IPS DF 4.7 (cell line): Measurements from ENCODE around the gene SLC25A25.
"Not testable (repeated sequence)": the region's sequence is repeated elsewhere in the genome, so short reads cannot be mapped to it uniquely, and the experiment has no call there.

Source experiments
- DNase-seq: peaks from one replicate; pipeline ENCODE4 v3.0.0-alpha.2; 2013; ENCODE audit warnings: low spot score; ENCODE audit errors: extremely low read depth

Gene SLC25A25

GRCh38 chr9:128067645-128068385, at the start of gene SLC25A25:
TSS of gene SLC25A25 (plus strand) at chr9:128068232. CDS start at chr9:128068320, 88 bp downstream.
- DNase-seq, result peak; percentile 90

- DNase-seq, result no peak
Measured at GRCh38 chr9:128020692-128021091, 47.3 kb upstream of the SLC25A25 start.

GRCh38 chr9:128021098-128021497, 46.9 kb upstream of the SLC25A25 start:
- DNase-seq, result no peak

- no peak for DNase-seq
Measured at GRCh38 chr9:128022886-128023285, 45.1 kb upstream of the SLC25A25 start.

GRCh38 chr9:128023671-128024070, 44.4 kb upstream of the SLC25A25 start:
- not testable (repeated sequence) for DNase-seq

GRCh38 chr9:128024761-128025308, 43.2 kb upstream of the SLC25A25 start:
- DNase-seq, result no peak

GRCh38 chr9:128025736-128026135, 42.3 kb upstream of the SLC25A25 start:
- no peak for DNase-seq

GRCh38 chr9:128026255-128026772, 41.7 kb upstream of the SLC25A25 start:
- no peak for DNase-seq

- DNase-seq, result no peak
Measured at GRCh38 chr9:128026773-128027541, 41.1 kb upstream of the SLC25A25 start.

GRCh38 chr9:128027705-128028104, 40.3 kb upstream of the SLC25A25 start:
- DNase-seq, result no peak

GRCh38 chr9:128033609-128034008, 34.4 kb upstream of the SLC25A25 start:
- DNase-seq, result no peak

- peak; percentile 89 for DNase-seq
Measured at GRCh38 chr9:128034821-128035652, 33.0 kb upstream of the SLC25A25 start.

GRCh38 chr9:128036522-128036921, 31.5 kb upstream of the SLC25A25 start:
- DNase-seq, result not testable (repeated sequence)

- DNase-seq, result not testable (repeated sequence)
Measured at GRCh38 chr9:128040783-128041182, 27.2 kb upstream of the SLC25A25 start.

GRCh38 chr9:128042043-128042442, 26.0 kb upstream of the SLC25A25 start:
- DNase-seq, result no peak

- no peak for DNase-seq
Measured at GRCh38 chr9:128043467-128043868, 24.6 kb upstream of the SLC25A25 start.

GRCh38 chr9:128045409-128045808, 22.6 kb upstream of the SLC25A25 start:
- not testable (repeated sequence) for DNase-seq

GRCh38 chr9:128045831-128046230, 22.2 kb upstream of the SLC25A25 start:
- DNase-seq, result no peak

- no peak for DNase-seq
Measured at GRCh38 chr9:128047231-128047630, 20.8 kb upstream of the SLC25A25 start.

- DNase-seq, result no peak
Measured at GRCh38 chr9:128048663-128049062, 19.4 kb upstream of the SLC25A25 start.

GRCh38 chr9:128049843-128050242, 18.2 kb upstream of the SLC25A25 start:
- no peak for DNase-seq
